Iris pigment epithelial cell (primary cell): Measurements from ENCODE around the gene CNGA1.

Source experiments
- DNase-seq: peaks from one replicate; pipeline ENCODE4 v3.0.0-alpha.2; 2011; ENCODE audit warnings: low read depth

The CNGA1 gene

GRCh38 chr4:48016141-48017107, at the start of gene CNGA1, which contains the start of gene NIPAL1:
Gene CNGA1 (minus strand): TSS chr4:48016681. CDS start chr4:47952689, 63,992 bp downstream.
Gene NIPAL1 (plus strand): TSS chr4:48016772. CDS start chr4:48016840, 68 bp downstream.
- peak; percentile 66 for DNase-seq

- no peak for DNase-seq
Measured at GRCh38 chr4:48065587-48066052, 49.1 kb upstream of the CNGA1 start.

- DNase-seq: no peak
Measured at GRCh38 chr4:48064349-48064748, 47.9 kb upstream of the CNGA1 start.

- DNase-seq: no peak
Measured at GRCh38 chr4:48058617-48059530, 42.4 kb upstream of the CNGA1 start.

GRCh38 chr4:48051078-48051477, 34.6 kb upstream of the CNGA1 start:
- no peak for DNase-seq

DNA sequence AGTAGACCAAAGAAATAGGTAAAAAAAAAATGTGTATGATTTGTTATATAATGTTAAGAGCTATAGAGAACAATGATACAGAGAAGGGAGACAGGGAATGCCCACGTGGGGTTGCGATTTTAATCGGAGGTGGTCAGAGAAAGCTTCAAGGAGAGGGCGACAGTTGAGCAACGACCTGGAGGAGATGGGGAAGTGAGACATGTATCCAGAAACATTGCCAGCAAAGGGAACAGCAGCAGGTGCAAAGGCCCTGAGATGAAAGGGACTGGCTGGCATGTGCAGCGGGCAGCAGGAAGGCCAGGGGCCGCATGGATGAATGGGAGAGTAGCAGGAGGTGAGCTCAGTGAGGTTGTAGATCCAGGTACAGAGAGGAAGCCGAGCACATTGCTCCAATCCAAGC, 33.0 kb upstream of the CNGA1 start:
- no peak for DNase-seq

- no peak for DNase-seq
Measured at GRCh38 chr4:48047896-48048295, 31.4 kb upstream of the CNGA1 start.

- peak; percentile 15 for DNase-seq
Measured at GRCh38 chr4:48047421-48047844, 31.0 kb upstream of the CNGA1 start.

- no peak for DNase-seq
Measured at GRCh38 chr4:48046059-48046458, 29.6 kb upstream of the CNGA1 start.

- no peak for DNase-seq
Measured at GRCh38 chr4:48044298-48044697, 27.8 kb upstream of the CNGA1 start.

DNA sequence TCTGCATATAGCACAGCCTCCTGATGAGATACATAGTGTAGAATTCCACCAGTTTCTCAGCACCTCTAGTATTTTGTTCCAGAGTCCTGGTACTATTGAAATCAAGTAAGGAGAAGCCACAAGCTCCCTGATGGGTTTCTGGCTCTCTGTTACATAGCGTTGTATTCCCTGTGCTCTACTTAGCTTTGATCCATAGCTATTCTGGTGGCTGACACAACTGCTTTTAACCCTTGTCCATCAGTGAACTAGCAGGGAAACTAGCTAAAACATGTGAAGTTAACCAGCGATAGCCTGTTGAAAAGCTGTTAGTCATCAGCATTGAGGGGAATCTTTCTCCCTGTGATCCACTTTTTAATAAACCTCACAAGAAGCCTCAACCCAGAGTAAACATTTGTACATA, 27.0 kb upstream of the CNGA1 start:
- no peak for DNase-seq

DNA sequence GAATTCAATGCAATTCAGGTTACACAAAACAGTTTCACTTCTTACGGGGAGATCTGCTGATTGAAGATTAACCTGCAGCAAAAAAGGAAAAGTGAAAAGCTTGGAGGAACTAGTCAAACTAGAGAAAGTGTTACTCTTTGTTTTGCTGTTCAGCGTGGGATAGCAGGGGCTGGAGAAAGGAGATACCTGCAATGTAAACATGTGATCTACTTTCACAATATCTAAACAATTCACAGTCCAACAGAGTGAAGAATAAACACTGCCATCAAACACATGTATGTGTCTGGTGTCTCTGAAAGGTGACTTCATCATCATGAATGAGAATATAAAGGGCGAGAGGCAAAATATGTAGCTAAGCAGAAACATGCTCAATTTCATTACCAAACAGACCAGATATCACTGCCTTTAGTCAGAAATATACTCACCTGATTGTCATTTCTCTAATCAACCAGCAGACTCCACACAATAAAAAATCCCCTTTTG, 26.5 kb upstream of the CNGA1 start:
- DNase-seq: no peak

GRCh38 chr4:48041535-48042137, 25.2 kb upstream of the CNGA1 start:
- DNase-seq: no peak

GRCh38 chr4:48039561-48039960, 23.1 kb upstream of the CNGA1 start:
- no peak for DNase-seq

DNA sequence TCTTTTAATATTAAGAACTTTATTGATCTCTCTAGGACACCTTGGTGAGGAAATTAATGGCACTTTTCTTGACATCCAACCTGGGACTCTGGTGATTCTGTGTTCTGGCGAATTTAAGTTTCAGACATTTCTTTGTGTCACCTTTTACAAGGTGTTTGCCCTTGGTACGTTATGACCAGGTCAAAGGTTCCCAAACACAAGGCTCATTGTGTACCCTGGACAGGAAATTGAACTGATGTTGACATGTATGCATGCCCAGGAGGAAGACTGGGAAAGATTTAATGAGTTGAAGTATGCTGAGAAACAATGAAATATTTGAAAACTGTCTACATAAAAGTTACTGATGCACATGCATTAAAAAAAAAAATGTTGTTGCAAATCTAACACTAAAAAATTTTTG, 22.2 kb upstream of the CNGA1 start:
- DNase-seq: no peak

- no peak for DNase-seq
Measured at GRCh38 chr4:48037117-48037462, 20.6 kb upstream of the CNGA1 start.

- no peak for DNase-seq
Measured at GRCh38 chr4:48035952-48036351, 19.5 kb upstream of the CNGA1 start.

DNA sequence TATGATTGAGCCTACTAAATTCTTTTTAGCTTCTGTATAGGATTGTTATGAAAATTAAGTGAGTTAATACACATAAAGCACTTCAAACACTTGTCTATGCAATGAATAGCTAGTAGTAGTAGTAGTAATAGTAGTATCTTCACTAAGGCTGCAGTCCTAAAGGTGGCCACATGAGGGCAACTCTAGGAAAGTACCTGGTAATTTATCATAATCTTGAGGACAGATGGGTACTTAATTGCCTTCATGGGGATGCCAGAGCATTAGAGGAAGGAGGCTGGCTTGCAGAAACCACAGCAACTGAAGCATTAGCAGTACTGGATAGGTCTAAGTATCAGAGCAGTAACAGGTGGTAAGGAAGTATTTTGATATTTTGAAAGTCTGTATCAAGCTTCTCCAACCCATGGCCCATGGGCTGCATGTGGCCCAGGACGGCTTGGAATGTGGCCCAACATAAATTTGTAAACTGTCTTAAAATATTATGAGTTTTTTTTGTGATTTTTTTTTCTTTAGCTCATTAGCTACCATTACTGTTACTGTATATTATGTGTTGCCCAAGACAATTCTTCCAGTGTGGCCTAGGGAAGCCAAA, 17.4 kb upstream of the CNGA1 start:
- peak; percentile 49 for DNase-seq

DNA sequence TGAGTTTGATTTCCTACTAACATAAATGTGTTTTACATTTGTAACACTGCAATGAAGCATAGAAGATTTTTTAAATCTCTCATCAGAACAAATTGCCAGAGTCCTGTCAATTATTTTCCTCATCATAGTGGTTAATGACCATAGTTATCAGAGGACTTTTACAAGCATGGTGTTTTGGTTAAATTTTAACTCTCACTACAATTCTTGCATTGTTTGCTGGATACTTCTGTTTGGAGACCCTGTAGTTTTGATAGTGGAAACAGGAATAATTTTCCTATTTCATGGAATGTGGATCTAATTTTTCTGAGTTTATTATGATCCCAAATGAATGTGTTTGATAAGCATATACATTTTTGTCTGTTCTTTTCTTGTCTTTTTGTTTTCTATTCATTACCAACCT, 16.9 kb upstream of the CNGA1 start:
- no peak for DNase-seq

DNA sequence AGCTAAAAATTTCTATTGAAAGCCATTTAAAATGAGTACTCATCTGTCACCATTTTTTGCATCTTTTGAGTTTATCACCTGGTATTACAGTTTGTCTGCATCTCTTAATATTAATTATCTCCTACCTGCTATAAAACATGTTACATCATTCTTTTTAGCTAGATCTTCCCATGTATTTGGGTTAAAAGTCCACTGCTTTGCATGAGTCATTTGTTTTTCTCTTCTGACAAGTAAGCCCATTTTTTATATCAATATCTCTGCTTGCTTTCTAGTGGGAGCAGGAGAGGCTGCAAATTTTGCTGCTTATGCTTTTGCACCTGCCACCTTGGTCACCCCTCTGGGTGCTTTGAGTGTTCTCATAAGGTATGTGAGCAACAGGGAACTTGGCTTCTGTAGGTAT, 16.2 kb upstream of the CNGA1 start:
- peak; percentile 72 for DNase-seq

DNA sequence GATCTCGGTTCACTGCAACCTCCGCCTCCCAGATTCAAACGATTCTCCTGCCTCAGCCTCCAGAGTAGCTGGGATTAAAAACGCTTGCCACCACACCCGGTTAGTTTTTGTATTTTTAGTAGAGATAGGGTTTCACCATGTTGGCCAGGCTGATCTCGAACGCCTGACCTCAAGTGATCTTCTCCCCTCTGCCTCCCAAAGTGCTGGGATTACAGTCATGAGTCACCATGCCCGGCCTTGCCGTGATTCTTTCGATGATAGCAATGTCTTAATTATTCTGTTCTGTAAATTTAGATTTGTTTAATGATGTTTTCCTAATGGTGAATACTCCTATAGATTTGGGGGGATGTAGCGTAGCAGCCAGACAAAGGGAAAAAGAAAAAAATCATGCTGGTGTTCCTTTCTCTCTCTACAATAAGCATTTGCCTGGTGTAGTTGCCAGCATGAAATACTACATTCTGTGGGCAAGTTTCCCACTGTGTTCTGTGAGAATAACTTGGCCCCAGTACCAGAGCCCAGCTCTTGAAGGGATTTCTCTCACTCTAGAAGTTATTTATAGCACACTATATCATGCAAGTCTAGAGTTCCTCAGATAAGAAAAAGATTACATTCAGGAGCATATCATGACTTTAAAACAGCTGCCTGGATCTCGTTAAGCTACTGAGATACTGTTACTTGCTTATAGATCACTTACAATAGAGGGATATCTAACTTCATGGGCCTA, 15.5 kb upstream of the CNGA1 start:
- DNase-seq: peak; percentile 71
